Epithelial cell of proximal tubule (primary cell): Measurements from ENCODE around the gene AOAH. TPM values are rescaled to one million over a fixed set of nuclear protein-coding genes. Genes with fewer than 3 reads are reported as not detected.

Experiments used
- DNase-seq: peaks from one replicate; pipeline ENCODE4 v3.0.0-alpha.2; 2011; ENCODE audit warnings: low read depth
- H3K4me3 ChIP-seq: 2 replicates; pipeline ENCODE4 v1.5.1; 2011; ENCODE audit warnings: low read depth, mild to moderate bottlenecking, low read length
- CTCF ChIP-seq: conservative IDR thresholded peaks from 2 replicates; pipeline ENCODE4 v1.5.1; 2012; ENCODE audit warnings: low read depth, mild to moderate bottlenecking, low read length
- total RNA-seq: library from RNA; depleted of rRNA; stranded (reverse); fragments of >200 nt; gene quantifications from 2 replicates; pipeline ENCODE4 v1.2.3, GENCODE V29; 2015

AOAH gene
- total RNA-seq, 1 donor from 2014 or later, result 1.2 TPM

GRCh38 chr7:36668080-36668479 lies 56.2 kb downstream of the AOAH start:
- no peak for DNase-seq

GRCh38 chr7:36667007-36667745 lies 57.1 kb downstream of the AOAH start:
- TF ChIP-seq CTCF, result no peak
- DNase-seq, result no peak
- no peak overlapping the region for H3K4me3 ChIP-seq

More at GRCh38 chr7:36668080-36668479, 56.2 kb downstream of the AOAH start:
- H3K4me3 ChIP-seq, result no peak overlapping the region
- no peak for TF ChIP-seq CTCF

GRCh38 chr7:36663481-36663880 lies 60.8 kb downstream of the AOAH start:
- TF ChIP-seq CTCF, result no peak
- H3K4me3 ChIP-seq, result no peak overlapping the region
- DNase-seq, result no peak

GRCh38 chr7:36661135-36661840 lies 63.0 kb downstream of the AOAH start:
- DNase-seq, result peak; percentile 76
- no peak for TF ChIP-seq CTCF

GRCh38 chr7:36659638-36660341 lies 64.5 kb downstream of the AOAH start:
- H3K4me3 ChIP-seq, result no peak overlapping the region
- DNase-seq, result no peak
- no peak for TF ChIP-seq CTCF

More at GRCh38 chr7:36661135-36661840, 63.0 kb downstream of the AOAH start:
- H3K4me3 ChIP-seq, result no peak overlapping the region

- no peak overlapping the region for H3K4me3 ChIP-seq
- TF ChIP-seq CTCF, result no peak
- peak; percentile 99 for DNase-seq
Observed at GRCh38 chr7:36659172-36659516, 65.2 kb downstream of the AOAH start.
